Upper lobe of left lung (tissue), 4 donors: ENCODE data around the gene AP1S3.

ENCODE experiments used
- EP300 ChIP-seq, 4 donors: sonication (generic); formaldehyde crosslinking; IDR thresholded peaks; one replicate each; pipeline ENCODE4 v1.5.1; 2017; ENCODE audit warnings: antibody characterized with exemption in 4 of 4, control low read depth in 2 of 4
- POLR2A ChIP-seq, 4 donors: fragments of 450-650 bp; IDR thresholded peaks; one replicate each; pipeline ENCODE4 v1.5.1; 2016 to 2017; ENCODE audit warnings: antibody characterized with exemption in 4 of 4, mild to moderate bottlenecking in 2 of 4
- TF ChIP-seq, protein P1 (sequence below), 6 experiments: fragments of 450-650 bp in 4 of 6; fragments of 200-600 bp in 2 of 6; sonication (generic) in 2 of 6; IDR thresholded peaks; one replicate each; pipeline ENCODE4 v1.5.1; 2016 to 2019; ENCODE audit warnings: antibody characterized with exemption in 6 of 6

GRCh38 chr2:223781560-223781959 lies 55.8 kb downstream of the AP1S3 start:
- TF ChIP-seq, protein P1, sequence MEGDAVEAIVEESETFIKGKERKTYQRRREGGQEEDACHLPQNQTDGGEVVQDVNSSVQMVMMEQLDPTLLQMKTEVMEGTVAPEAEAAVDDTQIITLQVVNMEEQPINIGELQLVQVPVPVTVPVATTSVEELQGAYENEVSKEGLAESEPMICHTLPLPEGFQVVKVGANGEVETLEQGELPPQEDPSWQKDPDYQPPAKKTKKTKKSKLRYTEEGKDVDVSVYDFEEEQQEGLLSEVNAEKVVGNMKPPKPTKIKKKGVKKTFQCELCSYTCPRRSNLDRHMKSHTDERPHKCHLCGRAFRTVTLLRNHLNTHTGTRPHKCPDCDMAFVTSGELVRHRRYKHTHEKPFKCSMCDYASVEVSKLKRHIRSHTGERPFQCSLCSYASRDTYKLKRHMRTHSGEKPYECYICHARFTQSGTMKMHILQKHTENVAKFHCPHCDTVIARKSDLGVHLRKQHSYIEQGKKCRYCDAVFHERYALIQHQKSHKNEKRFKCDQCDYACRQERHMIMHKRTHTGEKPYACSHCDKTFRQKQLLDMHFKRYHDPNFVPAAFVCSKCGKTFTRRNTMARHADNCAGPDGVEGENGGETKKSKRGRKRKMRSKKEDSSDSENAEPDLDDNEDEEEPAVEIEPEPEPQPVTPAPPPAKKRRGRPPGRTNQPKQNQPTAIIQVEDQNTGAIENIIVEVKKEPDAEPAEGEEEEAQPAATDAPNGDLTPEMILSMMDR (IDR thresholded peaks at IDR 0.05): no peak
- TF ChIP-seq EP300 (IDR thresholded peaks at IDR 0.05) (no peak), POLR2A (IDR thresholded peaks at IDR 0.05) (no peak)
